Measurements from ENCODE around the gene YWHAG.

GRCh38 chr7:76315364-76315763 lies 43.4 kb downstream of the YWHAG start:
- no peak for TF ChIP-seq POLR2A (IDR thresholded peaks at IDR 0.05)
- TF ChIP-seq, protein P1, sequence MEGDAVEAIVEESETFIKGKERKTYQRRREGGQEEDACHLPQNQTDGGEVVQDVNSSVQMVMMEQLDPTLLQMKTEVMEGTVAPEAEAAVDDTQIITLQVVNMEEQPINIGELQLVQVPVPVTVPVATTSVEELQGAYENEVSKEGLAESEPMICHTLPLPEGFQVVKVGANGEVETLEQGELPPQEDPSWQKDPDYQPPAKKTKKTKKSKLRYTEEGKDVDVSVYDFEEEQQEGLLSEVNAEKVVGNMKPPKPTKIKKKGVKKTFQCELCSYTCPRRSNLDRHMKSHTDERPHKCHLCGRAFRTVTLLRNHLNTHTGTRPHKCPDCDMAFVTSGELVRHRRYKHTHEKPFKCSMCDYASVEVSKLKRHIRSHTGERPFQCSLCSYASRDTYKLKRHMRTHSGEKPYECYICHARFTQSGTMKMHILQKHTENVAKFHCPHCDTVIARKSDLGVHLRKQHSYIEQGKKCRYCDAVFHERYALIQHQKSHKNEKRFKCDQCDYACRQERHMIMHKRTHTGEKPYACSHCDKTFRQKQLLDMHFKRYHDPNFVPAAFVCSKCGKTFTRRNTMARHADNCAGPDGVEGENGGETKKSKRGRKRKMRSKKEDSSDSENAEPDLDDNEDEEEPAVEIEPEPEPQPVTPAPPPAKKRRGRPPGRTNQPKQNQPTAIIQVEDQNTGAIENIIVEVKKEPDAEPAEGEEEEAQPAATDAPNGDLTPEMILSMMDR (IDR thresholded peaks at IDR 0.05), result peak in 3 of 6 experiments; percentile 14 to 49 (median 21)

All from Peyer's patch (tissue), 4 donors.